GM12892 (cell line): ENCODE measurements around the gene IFNAR2.

Source experiments
- POLR2A ChIP-seq: IDR thresholded peaks from 2 replicates; pipeline ENCODE4 v1.6.1; 2011; ENCODE audit warnings: low read depth, low read length, control low read depth
- POLR2AphosphoS5 ChIP-seq: IDR thresholded peaks from 2 replicates; pipeline ENCODE4 v1.6.1; 2011; ENCODE audit warnings: low read depth, low read length, control low read depth
- TAF1 ChIP-seq: IDR thresholded peaks from 2 replicates; pipeline ENCODE4 v1.6.1; 2011; ENCODE audit warnings: low read depth, mild to moderate bottlenecking, control low read depth, low read length, borderline replicate concordance

GRCh38 chr21:33189824-33190223 is 39.9 kb upstream of the IFNAR2 start:
- no peak for TF ChIP-seq POLR2AphosphoS5
- no peak for TF ChIP-seq POLR2A
- TF ChIP-seq TAF1, result no peak
